ENCODE results near the gene TBX2. TPM values are rescaled to one million over a fixed set of nuclear protein-coding genes. Genes with fewer than 3 reads are reported as not detected.
"Not testable (repeated sequence)": the region's sequence is repeated elsewhere in the genome, so short reads cannot be mapped to it uniquely, and the experiment has no call there.

TBX2 gene
- total RNA-seq, 4 donors from 2014 or later: 2.2 to 3.1 (median 2.8) TPM

DNA sequence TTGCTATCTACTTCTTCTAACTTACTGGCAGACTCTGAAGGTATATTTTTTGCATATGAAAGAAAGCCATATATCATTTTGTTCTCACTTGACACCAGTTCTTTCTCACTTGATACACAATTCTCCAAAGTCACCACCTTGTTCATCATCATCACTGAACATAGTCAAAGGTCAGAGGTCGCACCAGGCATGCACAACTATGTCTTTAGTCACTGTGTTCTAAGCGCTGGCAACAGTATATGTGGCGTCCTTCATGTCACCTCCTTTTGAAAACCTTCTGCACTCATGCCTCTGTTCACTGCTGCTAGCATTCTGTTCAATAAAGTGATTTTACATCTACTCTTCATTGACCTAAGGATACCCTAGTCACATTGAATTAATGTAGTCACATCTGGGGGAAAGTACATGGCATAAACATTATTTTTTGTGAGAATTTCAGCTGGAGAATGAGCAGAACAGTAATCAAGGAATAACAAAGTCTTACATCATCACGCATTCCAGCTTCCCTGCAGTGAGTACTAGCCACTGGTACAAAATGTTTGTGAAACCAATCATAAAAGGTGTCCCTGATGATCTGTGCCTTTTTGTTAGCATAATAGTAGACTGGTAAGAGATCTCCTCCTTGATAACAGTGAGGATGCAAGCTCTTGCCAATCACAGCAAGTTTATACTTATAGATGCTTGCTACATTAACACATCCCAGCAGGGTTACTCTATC is 32.1 kb downstream of the TBX2 start:
- TF ChIP-seq POLR2AphosphoS5 (IDR thresholded peaks at IDR 0.05) (no peak), EP300 (IDR thresholded peaks at IDR 0.05) (no peak), POLR2A (IDR thresholded peaks at IDR 0.05) (no peak)
- TF ChIP-seq, protein P1, sequence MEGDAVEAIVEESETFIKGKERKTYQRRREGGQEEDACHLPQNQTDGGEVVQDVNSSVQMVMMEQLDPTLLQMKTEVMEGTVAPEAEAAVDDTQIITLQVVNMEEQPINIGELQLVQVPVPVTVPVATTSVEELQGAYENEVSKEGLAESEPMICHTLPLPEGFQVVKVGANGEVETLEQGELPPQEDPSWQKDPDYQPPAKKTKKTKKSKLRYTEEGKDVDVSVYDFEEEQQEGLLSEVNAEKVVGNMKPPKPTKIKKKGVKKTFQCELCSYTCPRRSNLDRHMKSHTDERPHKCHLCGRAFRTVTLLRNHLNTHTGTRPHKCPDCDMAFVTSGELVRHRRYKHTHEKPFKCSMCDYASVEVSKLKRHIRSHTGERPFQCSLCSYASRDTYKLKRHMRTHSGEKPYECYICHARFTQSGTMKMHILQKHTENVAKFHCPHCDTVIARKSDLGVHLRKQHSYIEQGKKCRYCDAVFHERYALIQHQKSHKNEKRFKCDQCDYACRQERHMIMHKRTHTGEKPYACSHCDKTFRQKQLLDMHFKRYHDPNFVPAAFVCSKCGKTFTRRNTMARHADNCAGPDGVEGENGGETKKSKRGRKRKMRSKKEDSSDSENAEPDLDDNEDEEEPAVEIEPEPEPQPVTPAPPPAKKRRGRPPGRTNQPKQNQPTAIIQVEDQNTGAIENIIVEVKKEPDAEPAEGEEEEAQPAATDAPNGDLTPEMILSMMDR (IDR thresholded peaks at IDR 0.05): no peak
- no peak for DNase-seq (ENCODE audit: low spot score in 2 of 2)
- WGBS: 84% methylated on average over 4 of the region's 4 CpGs
- Histone ChIP-seq H3K36me3 (no peaks in the 10 kb centered on the region), H3K4me3 (no peak overlapping the region), H3K9me3 (peaks cover 3% of the 10 kb centered on the region), H3K4me1 (no peaks in the 10 kb centered on the region), H3K27me3 (peaks cover 3% of the 10 kb centered on the region), H3K27ac (no peak overlapping the region)

GRCh38 chr17:61436273-61436672 is 36.6 kb downstream of the TBX2 start:
- no peak overlapping the region for H3K27ac ChIP-seq
- peaks cover 6% of the 10 kb centered on the region for H3K9me3 ChIP-seq
- H3K4me1 ChIP-seq: no peaks in the 10 kb centered on the region
- DNase-seq (ENCODE audit: low spot score in 2 of 2): no peak
- no peaks in the 10 kb centered on the region for H3K36me3 ChIP-seq
- no peak overlapping the region for H3K4me3 ChIP-seq
- peaks cover 10% of the 10 kb centered on the region for H3K27me3 ChIP-seq
- TF ChIP-seq, protein P1 (IDR thresholded peaks at IDR 0.05): no peak
- TF ChIP-seq EP300 (IDR thresholded peaks at IDR 0.05) (no peak), POLR2AphosphoS5 (IDR thresholded peaks at IDR 0.05) (no peak), POLR2A (IDR thresholded peaks at IDR 0.05) (no peak)

- Histone ChIP-seq H3K4me3 (no peak overlapping the region), H3K27me3 (peaks cover 12% of the 10 kb centered on the region), H3K4me1 (no peaks in the 10 kb centered on the region), H3K9me3 (peaks cover 6% of the 10 kb centered on the region), H3K27ac (no peak overlapping the region), H3K36me3 (no peaks in the 10 kb centered on the region)
- TF ChIP-seq POLR2AphosphoS5 (IDR thresholded peaks at IDR 0.05): no peak
- DNase-seq (ENCODE audit: low spot score in 2 of 2): no peak
Measured at GRCh38 chr17:61436995-61437704, 37.5 kb downstream of the TBX2 start.

- H3K27me3 ChIP-seq: peaks cover 38% of the 10 kb centered on the region
- no peak overlapping the region for H3K4me3 ChIP-seq
- H3K27ac ChIP-seq: no peak overlapping the region
- no peaks in the 10 kb centered on the region for H3K36me3 ChIP-seq
- TF ChIP-seq EP300 (IDR thresholded peaks at IDR 0.05) (no peak), POLR2A (IDR thresholded peaks at IDR 0.05) (no peak), POLR2AphosphoS5 (IDR thresholded peaks at IDR 0.05) (no peak)
- TF ChIP-seq, protein P1 (IDR thresholded peaks at IDR 0.05): no peak
- peaks cover 6% of the 10 kb centered on the region for H3K9me3 ChIP-seq
- DNase-seq (ENCODE audit: low spot score in 2 of 2): no peak
- H3K4me1 ChIP-seq: no peaks in the 10 kb centered on the region
Measured at GRCh38 chr17:61440697-61441096, 41.1 kb downstream of the TBX2 start.

GRCh38 chr17:61441507-61441906 is 41.9 kb downstream of the TBX2 start:
- not testable (repeated sequence) for H3K27ac ChIP-seq; H3K36me3 ChIP-seq; H3K4me3 ChIP-seq; H3K4me1 ChIP-seq; H3K9me3 ChIP-seq; DNase-seq (ENCODE audit: low spot score in 2 of 2)
- peaks cover 39% of the 10 kb centered on the region for H3K27me3 ChIP-seq
- WGBS: 96% methylated on average over 6 of the region's 6 CpGs

DNA sequence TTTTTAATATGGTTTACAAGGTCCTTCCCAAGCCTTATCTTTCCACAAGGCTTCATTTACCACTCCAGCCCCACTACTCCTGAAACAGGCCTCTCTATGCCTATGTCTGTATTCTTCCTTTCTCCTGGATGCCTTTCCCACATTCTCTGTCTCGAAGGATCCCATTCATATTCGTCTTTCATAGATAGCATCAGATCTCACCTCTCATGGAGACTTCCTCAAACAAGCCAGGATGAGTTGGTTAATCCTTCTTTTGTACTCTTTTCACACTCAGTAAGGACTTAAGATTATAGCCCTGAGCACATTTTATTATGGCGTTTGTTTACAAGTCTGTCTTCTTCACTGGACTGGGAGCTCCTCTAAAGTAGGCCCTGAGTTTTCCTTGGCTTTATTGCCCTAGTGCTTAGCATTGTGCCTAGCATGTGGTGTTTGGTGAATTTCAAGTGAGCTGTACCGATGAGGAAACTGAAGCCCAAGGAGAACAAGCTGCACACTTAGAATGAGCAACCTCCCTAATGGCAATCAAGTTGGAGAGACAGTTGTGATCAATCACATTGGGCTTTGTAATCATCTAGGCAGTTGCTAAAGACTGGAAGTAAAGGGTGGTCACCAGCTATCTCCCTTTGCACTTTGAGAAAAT is 42.6 kb downstream of the TBX2 start:
- H3K4me1 ChIP-seq: no peaks in the 10 kb centered on the region
- TF ChIP-seq POLR2AphosphoS5 (IDR thresholded peaks at IDR 0.05) (no peak), POLR2A (IDR thresholded peaks at IDR 0.05) (no peak), EP300 (IDR thresholded peaks at IDR 0.05) (no peak)
- TF ChIP-seq, protein P1 (IDR thresholded peaks at IDR 0.05): no peak
- 69% methylated on average over 4 of the region's 4 CpGs for WGBS
- no peak overlapping the region for H3K4me3 ChIP-seq
- no peak for DNase-seq (ENCODE audit: low spot score in 2 of 2)
- no peaks in the 10 kb centered on the region for H3K36me3 ChIP-seq
- H3K9me3 ChIP-seq: no peaks in the 10 kb centered on the region
- H3K27me3 ChIP-seq: peaks cover 40% of the 10 kb centered on the region
- H3K27ac ChIP-seq: no peak overlapping the region

All from suprapubic skin (tissue), 4 donors.